ENCODE data around the gene SMG7. TPM values are rescaled to one million over a fixed set of nuclear protein-coding genes. Genes with fewer than 3 reads are reported as not detected.

The SMG7 gene
- total and polyA plus RNA-seq, 8 donors: 13.4 to 44.9 (median 29.1) TPM

DNA sequence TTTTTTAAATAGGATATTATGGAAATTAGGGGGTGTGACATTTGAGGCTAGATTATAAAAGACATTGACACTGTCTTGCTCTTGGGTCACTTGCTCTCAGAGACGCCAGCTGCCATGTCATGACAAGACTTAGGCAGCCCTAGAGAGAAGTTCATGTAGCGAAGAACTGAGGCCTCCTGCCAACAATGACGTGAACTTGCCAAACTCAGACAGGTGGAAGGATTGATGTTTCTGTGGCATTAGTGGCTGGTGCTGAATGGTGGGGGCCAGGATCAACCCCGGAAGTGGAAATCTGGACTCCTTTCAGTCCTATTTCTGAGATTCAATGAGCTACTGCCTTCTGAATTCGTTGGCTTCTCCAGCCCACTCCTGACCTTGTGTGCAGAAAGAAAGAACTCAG lies 103.3 kb downstream of the SMG7 start:
- no peak for DNase-seq
- intact Hi-C loops (cut with DNase I; ENCODE audit: low total_unique reads): no loop called here
- peaks cover 0 to 14% (median 0%) of the 10 kb centered on the region in 4 donors for H3K4me1 ChIP-seq
- no peak for TF ChIP-seq EP300 (IDR thresholded peaks at IDR 0.05)
- TF ChIP-seq, protein P1, sequence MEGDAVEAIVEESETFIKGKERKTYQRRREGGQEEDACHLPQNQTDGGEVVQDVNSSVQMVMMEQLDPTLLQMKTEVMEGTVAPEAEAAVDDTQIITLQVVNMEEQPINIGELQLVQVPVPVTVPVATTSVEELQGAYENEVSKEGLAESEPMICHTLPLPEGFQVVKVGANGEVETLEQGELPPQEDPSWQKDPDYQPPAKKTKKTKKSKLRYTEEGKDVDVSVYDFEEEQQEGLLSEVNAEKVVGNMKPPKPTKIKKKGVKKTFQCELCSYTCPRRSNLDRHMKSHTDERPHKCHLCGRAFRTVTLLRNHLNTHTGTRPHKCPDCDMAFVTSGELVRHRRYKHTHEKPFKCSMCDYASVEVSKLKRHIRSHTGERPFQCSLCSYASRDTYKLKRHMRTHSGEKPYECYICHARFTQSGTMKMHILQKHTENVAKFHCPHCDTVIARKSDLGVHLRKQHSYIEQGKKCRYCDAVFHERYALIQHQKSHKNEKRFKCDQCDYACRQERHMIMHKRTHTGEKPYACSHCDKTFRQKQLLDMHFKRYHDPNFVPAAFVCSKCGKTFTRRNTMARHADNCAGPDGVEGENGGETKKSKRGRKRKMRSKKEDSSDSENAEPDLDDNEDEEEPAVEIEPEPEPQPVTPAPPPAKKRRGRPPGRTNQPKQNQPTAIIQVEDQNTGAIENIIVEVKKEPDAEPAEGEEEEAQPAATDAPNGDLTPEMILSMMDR (IDR thresholded peaks at IDR 0.05): no peak
- TF ChIP-seq POLR2A (IDR thresholded peaks at IDR 0.05): no peak
- TF ChIP-seq POLR2AphosphoS5 (IDR thresholded peaks at IDR 0.05): no peak
- H3K27me3 ChIP-seq: no peaks in the 10 kb centered on the region
- 84 to 94% (median 86%) methylated on average over 5 of the region's 5 CpGs for WGBS, 5 donors
- H3K36me3 ChIP-seq: no peaks in the 10 kb centered on the region
- no peaks in the 10 kb centered on the region for H3K9me3 ChIP-seq
- H3K27ac ChIP-seq: no peak overlapping the region
- no peak overlapping the region for H3K4me3 ChIP-seq

DNA sequence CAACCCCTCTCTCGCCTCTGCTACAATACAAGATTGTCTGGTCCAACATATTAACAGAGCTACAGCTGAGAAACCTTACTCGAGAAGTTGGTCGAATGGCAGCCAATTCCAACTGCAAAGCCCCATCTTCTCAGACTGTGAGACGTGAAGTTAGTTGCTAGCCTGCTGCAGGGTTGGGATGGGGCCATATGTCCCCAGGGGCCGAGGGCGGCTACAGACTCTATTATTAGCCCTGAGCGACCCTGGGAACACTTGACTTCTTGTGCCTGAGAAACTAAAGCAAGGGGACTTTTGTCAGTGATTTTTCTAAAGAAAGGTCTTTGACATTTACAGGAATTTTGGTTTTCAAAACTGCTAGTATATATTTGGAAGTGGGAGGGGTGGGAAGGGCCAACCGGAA lies 104.2 kb downstream of the SMG7 start:
- 81 to 92% (median 82%) methylated on average over 8 of the region's 8 CpGs for WGBS, 5 donors

DNA sequence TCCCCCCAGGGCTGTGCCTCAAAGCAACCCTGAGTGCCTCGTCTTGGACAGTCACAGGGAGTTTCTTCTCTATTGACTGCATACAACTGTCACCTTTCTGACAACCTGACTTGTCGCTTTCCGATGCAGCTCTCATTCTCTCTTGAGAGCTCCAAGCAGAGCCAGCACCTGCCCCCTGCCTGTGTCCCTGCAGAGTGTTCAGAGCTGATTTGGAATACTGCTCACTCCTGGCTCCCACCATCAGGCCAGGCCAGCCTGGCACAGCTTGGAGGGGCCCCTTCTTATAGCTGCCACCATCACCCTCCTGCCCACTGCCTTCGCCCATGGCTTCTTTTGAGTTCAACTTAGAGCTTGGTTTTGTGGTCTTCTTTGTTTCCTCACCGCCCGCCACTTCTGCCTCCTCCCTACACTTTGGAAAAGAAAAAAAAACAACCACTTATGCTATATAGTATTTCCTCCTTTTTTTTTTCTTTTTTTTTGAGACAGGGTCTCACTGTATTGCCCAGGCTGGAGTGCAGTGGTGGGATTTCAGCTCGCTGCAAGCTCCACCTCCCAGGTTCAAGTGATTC lies 105.7 kb downstream of the SMG7 start:
- WGBS, 5 donors: 85 to 92% (median 89%) methylated on average over 7 of the region's 7 CpGs
- Histone ChIP-seq H3K4me1 (peaks cover 0 to 26% (median 0%) of the 10 kb centered on the region in 4 donors), H3K9me3 (no peaks in the 10 kb centered on the region), H3K4me3 (no peak overlapping the region), H3K27ac (no peak overlapping the region), H3K36me3 (no peaks in the 10 kb centered on the region), H3K27me3 (no peaks in the 10 kb centered on the region)
- TF ChIP-seq, protein P1 (IDR thresholded peaks at IDR 0.05): no peak
- TF ChIP-seq POLR2A (IDR thresholded peaks at IDR 0.05) (no peak), POLR2AphosphoS5 (IDR thresholded peaks at IDR 0.05) (no peak), EP300 (IDR thresholded peaks at IDR 0.05) (no peak)
- DNase-seq: no peak
- intact Hi-C loops (cut with DNase I; ENCODE audit: low total_unique reads): no loop called here

More for the DNA sequence above, 104.2 kb downstream of the SMG7 start:
- DNase-seq: no peak
- Histone ChIP-seq H3K36me3 (no peaks in the 10 kb centered on the region), H3K27ac (no peak overlapping the region), H3K27me3 (no peaks in the 10 kb centered on the region), H3K9me3 (no peaks in the 10 kb centered on the region), H3K4me3 (no peak overlapping the region), H3K4me1 (peaks cover 0 to 14% (median 0%) of the 10 kb centered on the region in 4 donors)
- intact Hi-C loops (cut with DNase I; ENCODE audit: low total_unique reads): no loop called here
- TF ChIP-seq POLR2AphosphoS5 (IDR thresholded peaks at IDR 0.05) (no peak), EP300 (IDR thresholded peaks at IDR 0.05) (no peak), POLR2A (IDR thresholded peaks at IDR 0.05) (no peak)
- TF ChIP-seq, protein P1 (IDR thresholded peaks at IDR 0.05): no peak

DNA sequence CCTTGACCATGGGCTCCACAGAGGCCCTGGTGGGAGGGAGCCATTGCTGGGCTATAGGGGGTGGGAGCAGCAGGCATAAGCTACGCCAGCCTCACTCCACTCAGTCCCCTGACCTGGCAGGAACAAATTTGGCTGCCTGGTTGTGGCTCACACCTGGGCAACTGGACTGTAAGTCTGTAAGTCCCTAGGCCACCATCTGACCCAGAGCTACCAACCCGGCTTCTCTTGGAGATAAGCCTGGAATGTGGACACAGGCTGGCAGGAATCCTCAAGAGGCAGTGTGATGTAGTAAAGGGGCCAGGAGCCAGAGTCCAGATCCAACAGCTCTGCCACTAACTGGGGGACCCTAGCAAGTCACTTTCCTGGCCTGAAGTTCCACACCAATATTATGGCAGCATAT lies 106.6 kb downstream of the SMG7 start:
- peak in 1 of 2 donors; percentile 26 for DNase-seq
- no peak for TF ChIP-seq POLR2AphosphoS5 (IDR thresholded peaks at IDR 0.05)
- TF ChIP-seq, protein P1 (IDR thresholded peaks at IDR 0.05): no peak
- no peak for TF ChIP-seq EP300 (IDR thresholded peaks at IDR 0.05)
- TF ChIP-seq POLR2A (IDR thresholded peaks at IDR 0.05): no peak
- Histone ChIP-seq H3K4me3 (no peak overlapping the region), H3K27ac (peak overlapping the region in 2 of 5 donors; percentile 6 to 14), H3K4me1 (peaks cover 0 to 27% (median 0%) of the 10 kb centered on the region in 4 donors), H3K27me3 (no peaks in the 10 kb centered on the region), H3K9me3 (no peaks in the 10 kb centered on the region), H3K36me3 (no peaks in the 10 kb centered on the region)
- intact Hi-C loops (cut with DNase I; ENCODE audit: low total_unique reads): no loop called here
- 54 to 76% (median 63%) methylated on average over 2 of the region's 2 CpGs for WGBS, 5 donors
